GM12872 (cell line): Measurements from ENCODE around the gene TRIM29.

Source experiments
- TF ChIP-seq, protein P1 (sequence below): IDR thresholded peaks from 3 replicates; pipeline ENCODE4 v1.5.1; 2011; ENCODE audit warnings: low read depth, mild to moderate bottlenecking, low read length, moderate library complexity; ENCODE audit not compliant: insufficient read depth

TRIM29 gene

GRCh38 chr11:120133216-120134105 lies 4.5 kb downstream of the TRIM29 start:
- TF ChIP-seq, protein P1, sequence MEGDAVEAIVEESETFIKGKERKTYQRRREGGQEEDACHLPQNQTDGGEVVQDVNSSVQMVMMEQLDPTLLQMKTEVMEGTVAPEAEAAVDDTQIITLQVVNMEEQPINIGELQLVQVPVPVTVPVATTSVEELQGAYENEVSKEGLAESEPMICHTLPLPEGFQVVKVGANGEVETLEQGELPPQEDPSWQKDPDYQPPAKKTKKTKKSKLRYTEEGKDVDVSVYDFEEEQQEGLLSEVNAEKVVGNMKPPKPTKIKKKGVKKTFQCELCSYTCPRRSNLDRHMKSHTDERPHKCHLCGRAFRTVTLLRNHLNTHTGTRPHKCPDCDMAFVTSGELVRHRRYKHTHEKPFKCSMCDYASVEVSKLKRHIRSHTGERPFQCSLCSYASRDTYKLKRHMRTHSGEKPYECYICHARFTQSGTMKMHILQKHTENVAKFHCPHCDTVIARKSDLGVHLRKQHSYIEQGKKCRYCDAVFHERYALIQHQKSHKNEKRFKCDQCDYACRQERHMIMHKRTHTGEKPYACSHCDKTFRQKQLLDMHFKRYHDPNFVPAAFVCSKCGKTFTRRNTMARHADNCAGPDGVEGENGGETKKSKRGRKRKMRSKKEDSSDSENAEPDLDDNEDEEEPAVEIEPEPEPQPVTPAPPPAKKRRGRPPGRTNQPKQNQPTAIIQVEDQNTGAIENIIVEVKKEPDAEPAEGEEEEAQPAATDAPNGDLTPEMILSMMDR = no peak

DNA sequence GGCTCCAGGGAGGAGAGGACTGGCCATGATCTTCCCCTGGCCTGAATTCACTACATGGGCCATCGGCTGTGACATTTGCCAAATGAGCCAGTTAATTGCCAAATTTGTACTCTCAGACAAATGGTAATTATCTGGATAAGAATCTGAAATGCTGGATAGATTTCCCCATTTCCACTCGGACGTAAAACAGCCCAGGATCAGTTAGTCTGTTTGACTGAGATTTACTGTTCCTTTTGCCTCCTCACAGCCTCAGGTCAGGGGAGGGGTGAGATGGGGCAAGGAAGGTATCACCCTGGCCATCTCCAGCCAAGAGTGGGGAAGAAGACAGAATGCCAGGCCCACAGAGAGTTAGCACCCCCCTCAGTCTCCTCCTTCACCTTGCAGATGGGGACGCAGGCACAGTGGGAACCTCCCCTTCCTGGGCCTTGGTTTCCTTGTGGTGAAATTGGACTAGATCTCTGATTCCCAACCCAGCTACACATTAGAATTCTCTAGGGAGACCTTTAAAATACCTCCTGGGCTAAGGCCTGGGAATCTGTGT lies 5.2 kb downstream of the TRIM29 start:
- TF ChIP-seq, protein P1 = no peak

DNA sequence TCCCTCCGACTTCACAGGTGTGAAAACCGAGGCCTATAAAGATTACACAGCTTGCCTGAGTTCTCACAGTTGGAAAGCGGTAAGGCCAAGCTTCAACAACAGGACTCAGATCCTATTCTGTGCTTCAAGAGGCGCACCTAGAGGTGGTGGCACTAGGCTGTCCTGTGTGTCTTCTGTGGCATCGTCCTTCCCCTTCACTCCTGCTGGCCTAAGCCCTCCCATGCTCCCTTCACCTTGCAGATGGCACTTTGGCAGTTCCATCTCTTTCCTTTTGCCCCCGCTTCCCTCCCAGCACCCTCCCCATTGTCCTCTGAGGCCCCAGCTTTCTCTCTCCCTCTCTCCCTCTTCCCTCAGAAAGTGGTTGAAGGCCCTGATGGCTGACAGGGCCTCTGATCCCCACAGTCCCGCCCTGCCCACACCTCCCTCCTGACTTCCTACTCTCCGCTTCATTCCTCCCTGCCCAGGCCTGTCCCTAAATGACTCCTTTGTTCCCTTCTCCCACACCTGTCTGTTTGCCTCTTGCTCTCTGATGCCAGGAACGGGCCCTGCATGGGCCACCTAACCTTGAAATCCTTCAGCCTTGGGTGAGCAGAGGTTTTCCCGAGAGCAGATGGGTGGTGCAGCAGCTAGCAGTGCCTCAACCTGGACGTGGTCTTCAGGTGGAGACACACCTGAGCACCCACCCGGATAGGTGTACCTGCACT lies 5.8 kb downstream of the TRIM29 start:
- TF ChIP-seq, protein P1 = no peak

DNA sequence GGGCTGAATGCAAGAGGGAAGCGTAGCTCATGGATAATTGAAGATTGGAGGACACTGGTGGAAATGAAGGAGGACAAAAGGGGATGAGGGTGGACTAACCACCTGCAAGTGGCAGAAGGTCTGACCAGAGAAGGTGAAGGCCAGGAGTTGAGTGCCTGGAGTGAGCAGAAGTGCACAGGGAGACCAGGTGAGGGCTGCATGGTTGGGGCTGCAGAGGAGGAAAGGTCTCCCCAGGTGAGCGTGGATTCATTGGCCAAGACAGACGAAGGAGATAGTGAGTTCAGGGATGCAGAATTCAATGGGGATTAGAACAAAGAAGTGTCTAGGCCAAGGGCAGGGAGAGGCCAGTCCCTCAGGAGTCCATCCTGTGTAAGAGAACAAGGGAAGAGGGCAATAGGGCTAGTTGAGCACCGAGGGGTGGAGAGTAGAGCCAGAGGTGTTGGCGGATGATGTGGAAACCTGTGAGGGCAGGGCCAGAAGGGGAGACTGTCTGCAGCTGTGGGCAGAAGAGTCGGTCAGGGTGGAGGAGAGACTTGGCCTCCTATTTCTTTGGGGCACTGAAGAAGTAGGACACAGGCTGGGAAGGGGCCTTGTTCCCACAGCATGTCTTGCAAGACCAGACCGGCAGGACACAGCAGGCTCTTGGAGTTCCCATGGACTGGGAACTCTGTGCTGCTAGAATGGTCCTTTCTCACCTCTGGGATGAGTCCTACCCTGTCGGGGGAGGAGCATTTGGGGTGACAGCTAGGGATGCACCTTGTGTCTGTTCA lies 6.7 kb downstream of the TRIM29 start:
- TF ChIP-seq, protein P1 = no peak

- TF ChIP-seq, protein P1 = no peak
These were observed 7.5 kb downstream of the TRIM29 start for GRCh38 chr11:120130176-120130980.

GRCh38 chr11:120129570-120129969 lies 8.3 kb downstream of the TRIM29 start:
- TF ChIP-seq, protein P1 = no peak
